Effector CD4-positive, alpha-beta T cell (primary cell): ENCODE data around the gene MCM3AP.
"Not testable (repeated sequence)": the region's sequence is repeated elsewhere in the genome, so short reads cannot be mapped to it uniquely, and the experiment has no call there.

Source experiments
- DNase-seq: peaks from one replicate; pipeline ENCODE4 v3.0.0-alpha.2; 2020

The MCM3AP gene

DNA sequence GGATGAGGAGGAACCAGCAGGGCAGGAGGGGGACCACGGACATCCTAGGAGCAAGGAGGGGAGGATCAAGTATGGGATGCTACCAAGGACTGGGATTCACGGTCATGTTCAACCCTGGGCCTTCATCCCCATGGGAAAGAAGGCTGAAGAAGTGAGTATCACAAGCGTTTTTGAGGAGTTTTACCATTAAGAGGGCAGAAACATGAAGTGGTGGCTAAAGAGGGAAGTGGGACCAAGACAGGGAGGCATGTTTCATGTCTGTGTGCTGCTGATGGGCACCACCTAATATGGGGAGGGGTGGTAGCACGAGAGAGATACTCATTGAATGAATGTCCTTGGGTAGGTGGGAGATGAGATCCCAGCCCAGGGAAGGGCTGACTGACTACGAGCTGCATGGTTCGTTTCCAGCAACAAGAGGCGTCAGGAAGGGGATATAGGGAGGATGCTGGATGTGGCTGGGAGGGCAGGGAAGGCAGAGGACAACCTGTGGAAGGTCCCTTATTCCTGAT, 45.5 kb downstream of the MCM3AP start:
- DNase-seq: no peak

DNA sequence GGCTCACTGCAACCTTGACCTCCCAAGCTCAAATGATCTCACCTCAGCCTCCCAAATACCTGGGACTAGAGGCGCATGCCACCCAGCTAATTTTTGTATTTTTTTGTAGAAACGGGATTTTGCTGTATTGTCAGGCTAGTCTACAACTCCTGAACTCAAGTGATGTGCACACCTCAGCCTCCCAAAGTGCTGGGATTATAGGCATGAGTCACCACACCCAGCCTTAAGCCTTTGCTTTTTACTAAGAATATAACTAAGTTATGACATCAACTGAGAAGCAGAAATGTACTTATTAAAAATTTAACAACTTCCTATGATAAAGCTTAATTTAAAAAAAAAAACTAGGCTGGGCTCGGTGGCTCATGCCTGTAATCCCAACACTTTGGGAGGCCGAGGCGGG, 47.9 kb downstream of the MCM3AP start:
- DNase-seq: no peak

DNA sequence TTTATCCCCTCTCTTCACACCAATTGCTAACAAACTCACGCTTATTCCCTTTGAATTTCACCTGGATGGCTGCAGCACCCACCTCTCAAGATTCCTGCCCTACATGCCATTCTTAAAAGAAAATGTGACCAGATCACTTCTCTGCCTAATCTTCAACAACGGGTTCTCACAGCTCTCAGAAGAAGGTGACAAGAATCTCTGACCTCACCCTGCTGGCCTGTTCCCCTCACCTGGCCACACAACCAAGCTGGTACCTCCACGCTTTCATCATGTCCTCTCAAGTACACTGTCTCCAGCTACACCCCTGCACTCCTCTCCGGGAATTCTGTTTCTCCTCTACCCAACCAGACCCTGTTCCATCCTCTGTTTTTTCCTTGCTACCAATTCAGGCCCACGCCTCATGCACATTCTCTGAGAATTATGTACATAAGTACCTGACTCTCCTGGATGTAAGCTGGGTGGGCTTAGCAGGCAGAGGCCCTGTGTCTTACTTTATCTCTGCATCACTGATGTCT, 50.9 kb downstream of the MCM3AP start:
- DNase-seq: no peak

DNA sequence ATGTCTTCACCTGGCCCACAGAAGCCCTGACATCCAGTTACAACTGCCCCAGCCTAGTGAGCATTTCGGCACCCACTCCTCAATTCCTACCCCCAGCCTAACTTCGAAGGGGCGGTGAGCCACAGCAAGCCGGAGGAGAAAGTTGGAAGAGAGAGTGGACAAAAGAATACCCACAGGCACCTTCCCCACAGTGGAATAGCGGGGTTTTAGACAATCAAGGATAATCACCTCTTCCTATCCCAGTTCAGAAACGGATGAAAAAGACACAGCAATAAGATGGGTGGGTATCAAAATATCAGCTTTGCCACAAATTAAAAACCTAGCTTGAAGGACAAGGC, 55.5 kb downstream of the MCM3AP start:
- no peak for DNase-seq

DNA sequence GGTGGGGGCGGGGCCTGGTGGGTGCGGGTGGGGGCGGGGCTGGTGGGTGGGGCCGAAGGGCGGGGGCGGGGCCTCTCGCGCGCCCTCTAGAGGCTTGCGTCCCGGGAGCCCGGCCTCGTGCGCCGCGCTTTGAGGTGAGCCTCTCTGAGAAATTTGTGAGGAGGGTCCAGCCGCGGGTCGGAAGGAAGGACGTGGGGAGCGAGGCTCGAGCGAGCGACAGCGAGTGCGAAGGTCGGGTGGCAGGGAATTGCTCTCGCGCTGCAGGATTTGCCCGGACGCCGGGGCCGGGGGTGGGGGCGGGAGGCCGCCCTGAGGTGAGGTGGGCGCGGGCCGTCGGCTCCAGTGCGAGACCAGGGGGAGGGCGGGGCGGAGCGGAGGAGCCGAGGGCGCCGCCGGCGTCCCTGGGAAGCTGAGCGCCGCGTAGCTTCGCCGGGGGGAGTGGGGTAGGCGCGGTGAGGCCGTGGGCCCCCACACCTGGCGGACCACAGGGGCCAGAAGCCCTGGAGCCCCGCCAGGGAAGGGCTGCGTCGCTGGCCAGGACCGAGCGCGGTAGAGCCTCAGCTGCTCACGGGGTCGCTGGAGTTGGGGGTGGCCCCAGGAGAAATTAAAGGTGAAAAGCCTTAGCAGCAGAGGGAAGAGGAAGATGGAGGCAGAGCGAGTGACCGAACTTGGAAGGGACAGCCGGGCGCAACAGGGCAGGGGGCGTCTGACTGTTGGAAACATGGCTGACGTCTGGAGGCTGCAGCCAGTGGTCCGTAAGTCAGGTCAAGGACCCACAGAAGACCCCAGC, 56.1 kb downstream of the MCM3AP start:
- no peak for DNase-seq

DNA sequence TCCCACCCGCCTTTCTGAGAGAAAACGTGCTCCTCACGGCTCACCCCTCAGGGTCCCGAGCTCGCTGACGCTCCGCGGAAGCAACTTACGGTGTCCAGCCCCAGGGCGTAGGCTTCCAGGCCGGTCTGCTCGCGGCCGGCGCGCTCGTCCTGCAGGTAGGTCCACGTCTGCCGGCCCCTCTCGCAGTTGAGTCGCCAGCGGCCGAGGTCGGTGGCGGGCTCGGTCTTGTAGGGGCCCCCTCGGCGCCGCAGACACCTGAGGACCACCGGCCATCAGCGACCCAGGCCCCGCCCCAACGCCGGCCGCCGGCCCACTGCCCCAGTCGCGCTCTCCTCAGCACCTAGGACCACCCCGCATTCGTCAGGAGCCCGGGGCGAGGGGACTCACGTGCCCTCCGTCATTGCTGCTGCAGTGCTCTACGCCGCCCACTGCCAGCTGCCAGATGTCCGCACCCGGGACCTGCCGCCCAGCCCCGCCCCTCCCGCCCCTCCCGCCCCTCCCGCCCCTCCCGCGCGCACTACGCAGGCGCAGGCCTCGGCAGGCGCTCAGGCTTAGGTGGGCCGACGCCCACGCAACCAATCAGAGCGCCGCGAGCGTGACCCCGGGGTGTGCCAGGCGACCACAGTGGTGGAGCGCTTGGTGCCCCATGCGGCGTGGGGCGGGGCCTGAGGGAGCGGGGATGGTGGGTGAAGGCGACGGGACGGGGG, 56.9 kb downstream of the MCM3AP start, which contains the start of gene LSS:
Gene LSS (minus strand): TSS at position 430 of the 707 bp plus-strand sequence. CDS start 29 bp downstream, at position 401.
- DNase-seq: peak; percentile 97

DNA sequence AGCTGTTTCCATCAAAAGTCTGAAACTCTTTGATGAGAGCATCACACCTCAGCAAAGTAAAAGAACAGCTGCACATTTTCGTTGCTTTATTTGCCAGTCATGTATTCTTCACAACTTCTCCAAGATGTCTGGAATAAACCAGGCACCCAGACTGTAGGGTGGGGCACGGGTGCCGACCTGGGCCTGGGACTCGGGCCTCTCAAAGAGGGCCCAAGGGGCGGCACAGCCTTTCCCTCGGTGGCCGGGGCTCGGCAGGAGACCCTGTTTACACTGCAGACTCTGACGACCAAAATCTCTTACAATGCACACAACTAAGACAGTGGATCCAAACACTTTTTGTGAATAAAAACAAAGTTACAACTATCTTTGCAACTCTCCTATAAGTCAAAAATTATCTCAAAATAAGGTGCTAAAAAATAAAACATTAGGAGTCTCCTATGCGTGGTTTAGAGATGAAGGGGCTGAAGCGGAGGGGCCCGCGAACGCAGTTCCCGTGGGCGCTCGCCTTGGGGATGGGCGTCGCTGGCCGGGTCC, 57.5 kb downstream of the MCM3AP start:
- DNase-seq: no peak

DNA sequence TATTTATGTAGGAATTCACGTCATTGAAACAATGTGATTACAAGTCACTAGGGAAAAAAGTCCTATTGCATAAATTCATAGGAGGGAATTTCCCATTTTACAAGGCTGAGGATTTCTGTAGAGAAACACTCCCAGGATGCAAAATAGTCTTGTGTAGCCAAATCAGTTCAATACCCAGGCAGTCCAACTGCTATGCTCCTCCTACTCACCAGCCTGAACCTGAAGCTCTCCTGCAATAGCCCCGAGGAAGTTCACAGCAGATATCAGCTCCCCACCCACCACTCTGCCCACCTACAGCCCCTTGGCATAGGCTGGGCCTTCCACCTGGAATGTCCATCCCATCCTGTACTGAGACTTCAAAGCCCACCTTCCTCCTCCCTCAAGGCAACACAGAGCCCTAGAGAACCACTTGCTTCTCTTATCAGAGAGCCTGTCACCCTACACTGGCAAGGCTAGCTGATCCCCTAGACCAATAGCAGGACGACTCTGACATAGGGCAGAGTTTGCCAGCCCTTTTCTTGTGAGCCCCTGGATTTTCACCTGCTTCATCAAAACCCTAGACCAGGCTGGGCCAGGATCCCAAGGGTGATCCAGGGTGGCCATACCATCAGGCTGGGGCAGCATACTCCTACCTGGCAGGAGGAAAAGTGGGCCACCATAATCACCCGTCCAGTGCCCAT, 58.4 kb downstream of the MCM3AP start:
- no peak for DNase-seq

DNA sequence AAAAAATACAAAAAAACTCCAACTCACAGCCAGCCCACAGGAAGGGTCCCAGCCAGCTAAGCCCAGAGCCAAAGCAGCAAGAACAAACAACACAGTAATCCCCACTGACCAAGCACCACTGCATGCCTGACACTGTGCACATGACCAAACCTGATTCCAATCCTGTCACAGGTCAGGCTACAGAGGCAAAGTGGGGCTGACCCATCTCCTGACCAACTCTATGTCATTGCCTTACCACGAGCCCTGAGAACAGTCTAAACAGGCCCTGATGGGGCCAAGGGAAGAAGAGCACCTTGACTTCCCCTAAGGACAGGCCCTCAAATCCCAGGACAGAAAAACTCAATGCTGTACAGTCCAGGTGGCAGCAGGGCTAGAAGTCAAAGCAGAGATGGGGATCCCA, 59.3 kb downstream of the MCM3AP start:
- DNase-seq: no peak

DNA sequence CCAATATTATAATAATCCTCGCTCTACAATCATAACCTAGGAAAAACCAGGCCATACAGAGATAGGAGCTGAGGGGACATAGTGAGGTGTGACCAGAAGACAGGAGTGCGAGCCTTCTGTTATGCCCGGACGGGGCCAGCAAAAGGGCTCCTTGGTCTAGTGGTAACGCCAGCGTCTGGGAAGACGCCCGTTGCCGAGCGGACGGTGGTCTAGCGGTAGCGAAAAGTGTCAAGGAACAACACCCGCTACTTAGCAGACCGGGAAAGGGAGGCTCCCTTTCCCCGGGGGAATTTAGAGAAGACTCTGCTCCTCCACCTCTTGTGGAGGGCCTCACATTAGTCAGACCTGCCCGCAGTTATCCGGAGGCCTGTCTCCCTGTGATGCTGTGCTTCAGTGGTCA, 61.8 kb downstream of the MCM3AP start:
- DNase-seq: not testable (repeated sequence)

DNA sequence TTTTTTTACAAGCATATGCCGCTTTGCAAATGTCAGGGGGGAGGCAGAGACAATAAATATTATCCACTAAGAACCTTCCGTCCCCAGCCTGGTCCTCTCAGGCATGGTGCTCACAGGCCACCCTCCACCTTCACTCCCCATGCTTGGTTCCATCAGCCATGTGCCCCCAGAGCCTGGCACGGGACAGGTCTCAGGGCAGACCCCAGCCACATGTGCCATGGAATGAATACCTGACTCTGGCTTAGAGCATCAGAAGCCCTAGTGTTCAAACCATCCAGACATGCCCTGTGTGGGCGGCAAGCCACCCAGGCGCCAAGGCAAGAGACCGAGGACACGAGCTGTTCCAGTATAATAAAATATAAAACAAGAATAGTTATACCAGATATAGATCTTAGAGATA, 62.2 kb downstream of the MCM3AP start:
- no peak for DNase-seq

DNA sequence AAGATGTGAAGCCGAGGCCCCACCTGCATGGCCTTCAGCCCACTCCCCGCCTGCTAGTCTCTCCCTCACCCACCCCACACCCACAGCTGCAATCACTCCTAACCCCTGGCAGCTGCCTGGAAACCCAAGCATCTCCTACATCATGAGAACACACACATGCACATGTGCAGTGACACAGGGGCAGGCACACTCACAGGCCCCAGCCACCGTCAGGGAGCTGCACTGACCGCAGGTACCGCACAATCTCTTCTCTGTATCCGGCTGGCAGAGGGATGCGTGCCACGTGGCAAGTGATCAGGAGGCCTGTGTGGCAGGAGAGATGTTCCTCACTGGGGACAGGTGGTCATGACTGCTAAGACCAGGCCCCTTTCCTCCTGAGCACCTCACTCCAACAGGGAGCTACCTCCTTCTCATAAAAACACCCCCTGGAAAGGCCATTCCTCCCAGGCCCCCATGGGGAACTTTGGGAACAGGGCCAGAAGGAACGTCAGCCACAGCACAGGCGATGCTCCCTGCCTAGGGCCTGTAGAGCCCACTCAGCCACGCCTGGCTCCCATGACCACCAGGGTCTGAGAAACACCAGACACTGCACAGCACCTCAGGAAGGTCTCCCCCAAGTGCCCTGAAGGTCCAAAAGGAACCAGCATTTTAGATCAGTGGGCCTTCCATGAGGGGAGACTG, 62.8 kb downstream of the MCM3AP start:
- no peak for DNase-seq

DNA sequence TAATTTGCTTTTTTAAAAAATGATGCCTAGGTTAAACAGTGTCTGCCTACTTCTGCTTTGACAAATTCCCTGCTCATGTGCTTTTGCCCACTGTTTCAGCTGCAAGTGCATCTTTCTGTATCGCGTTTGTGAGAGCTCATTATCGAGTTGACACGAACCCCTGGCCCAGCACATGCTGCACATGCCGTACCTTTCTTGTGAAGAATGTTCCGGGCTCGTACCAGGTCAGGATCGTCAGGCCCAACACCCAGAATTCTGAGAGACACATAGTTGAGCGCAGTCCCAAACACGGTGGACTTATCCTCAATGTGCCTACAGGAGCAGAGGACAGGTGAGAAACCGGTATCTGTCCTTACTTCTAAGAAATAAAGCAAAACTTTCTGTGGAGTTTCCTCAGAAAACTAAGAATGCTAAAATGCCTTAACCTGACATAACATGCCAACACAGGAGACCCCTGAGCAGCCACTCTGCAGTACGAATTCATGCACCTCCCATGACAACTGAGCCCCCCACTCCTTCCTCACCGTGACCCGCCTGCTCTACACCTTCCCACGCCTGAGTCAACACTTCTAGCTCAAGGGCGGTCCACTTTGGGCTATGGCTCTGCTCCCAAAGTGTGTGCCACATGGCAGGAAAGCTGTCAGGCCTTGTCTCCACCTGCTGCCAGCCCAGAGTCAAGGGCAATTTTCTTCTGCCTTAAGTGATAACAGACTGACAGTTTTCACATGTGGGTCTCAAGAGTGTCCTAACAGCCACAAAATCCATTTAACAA, 63.6 kb downstream of the MCM3AP start:
- DNase-seq: no peak

DNA sequence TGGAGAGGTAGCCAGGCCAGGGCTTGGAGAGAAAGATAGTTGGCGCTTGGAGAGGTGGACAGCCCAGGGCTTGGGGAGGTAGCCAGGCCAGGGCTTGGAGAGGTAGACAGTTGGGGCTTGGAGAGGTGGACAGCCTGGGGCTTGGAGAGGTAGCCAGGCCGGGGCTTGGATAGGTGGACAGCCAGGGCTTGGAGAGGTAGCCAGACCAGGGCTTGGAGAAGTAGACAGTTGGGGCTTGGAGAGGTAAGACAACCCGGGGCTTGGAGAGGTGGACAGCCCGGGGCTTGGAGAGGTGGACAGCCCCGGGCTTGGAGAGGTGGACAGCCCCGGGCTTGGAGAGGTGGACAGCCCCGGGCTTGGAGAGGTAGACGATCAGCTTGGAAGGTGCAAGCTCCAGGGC, 64.6 kb downstream of the MCM3AP start:
- no peak for DNase-seq

DNA sequence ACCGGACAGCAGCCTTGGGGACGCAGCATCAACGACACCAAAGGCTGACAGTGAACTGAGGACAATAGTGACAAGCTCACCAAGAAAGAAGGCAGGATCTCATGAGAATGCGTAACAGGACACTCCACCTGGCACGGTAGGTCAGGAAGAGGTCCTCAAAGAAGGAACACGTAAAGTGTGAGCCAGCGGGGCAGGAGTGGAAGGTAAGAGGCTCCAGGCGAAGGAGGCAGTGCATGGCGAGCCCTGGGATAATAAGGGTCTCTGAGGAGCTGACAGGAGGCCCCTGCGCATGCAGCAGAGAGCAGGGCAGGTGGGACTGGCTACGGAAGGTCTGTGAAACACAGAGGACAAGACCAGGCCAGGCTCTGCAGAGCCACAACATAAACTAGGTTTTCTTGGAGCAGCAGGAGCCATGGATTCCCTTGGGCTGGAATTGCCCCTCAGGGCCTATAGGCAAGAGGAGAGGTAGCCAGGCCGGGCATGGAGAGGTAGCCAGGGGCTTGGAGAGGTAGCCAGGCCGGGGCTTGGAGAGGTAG, 65.1 kb downstream of the MCM3AP start:
- DNase-seq: no peak

DNA sequence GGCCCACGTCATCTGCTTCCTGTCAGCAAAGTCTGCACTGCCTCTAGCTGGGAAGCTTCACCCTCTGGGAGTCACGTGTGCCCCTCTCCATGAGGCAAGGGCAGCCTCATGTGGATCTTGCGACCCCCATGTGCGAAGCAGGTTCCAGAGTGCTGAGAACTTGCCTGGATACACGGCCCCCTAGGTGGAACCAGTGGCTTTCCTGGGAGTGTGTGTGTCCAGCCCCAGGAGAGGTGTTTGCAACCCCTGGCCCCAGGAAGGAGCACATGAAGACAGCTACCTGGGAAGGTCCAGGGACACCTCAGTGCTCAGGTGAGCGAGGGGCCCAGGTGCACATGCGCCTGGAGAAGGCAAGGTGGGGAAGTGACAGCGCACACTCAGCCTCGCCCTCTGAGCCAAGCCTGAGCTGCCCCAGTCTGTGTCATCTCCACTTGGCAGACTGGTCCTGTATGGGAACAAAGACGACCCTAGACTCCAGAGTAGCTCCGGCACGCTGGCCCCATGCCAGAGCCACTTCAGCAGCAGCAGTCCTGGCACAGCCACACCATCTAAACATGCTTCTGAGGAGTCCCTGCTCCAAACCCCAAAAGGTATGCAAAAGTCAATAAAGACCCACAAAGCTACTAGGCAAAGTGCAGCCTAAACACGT, 65.7 kb downstream of the MCM3AP start:
- DNase-seq: no peak

DNA sequence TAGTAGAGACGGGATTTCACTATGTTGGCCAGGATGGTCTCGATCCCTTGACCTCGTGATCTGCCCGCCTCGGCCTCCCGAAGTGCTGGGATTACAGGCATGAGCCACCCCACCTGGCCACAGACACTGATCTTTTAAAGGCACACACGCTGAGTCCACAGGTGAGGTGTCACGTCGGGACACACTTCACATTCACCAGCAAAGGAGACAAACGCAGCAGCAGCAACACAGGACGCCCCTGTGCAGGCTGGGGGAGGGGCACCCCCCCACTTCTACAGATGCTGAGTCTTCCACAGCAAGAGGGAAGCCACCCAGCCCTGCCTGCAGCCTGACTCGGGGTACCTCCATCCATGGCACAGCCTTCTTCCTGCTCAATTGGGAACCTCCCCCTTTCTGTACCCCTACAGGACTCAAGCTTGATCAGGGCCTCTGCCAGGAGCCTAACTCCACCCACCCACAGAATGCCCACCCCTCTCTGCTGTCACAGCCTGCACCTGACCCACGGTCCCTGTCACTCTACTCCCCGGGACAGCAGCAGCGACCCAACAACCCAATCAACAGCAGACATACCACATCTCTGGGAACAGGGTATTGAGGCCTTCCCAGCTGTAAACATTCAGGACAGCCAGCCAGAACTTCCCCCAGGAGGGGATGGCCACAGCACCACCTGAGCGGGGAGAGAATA, 66.4 kb downstream of the MCM3AP start:
- DNase-seq: no peak

DNA sequence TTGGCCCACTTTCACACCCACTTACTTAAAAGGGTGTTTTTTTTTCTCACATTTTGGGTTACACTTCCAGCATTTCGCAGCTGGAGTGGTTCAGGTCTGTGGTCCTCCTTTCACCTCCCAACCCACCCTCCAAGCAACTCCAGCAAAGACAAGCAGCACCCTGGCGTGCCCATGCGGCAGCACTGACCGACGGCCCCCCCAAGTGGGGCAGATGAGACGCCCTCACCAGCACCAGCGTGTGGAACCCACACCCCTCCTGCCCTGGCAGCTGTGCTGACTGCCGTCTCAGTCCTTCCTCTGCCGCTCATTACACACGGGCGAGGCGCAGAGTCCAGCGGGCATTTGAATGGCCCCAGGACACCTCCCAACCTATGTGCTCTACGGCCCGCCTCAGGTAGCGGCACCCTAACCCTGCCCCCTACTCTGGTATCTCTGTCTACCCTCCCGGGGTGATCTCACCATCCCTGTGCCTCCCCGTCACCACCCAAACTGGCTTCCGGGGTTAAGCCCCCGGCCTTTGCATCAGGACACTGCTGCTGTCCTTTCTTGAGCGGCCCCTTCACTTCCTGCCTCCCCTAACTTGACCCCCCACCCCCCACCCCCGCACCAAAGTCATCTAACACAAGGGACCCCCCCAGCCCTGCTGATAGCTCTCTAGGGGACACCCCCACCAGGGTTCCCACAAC, 67.8 kb downstream of the MCM3AP start:
- DNase-seq: no peak

DNA sequence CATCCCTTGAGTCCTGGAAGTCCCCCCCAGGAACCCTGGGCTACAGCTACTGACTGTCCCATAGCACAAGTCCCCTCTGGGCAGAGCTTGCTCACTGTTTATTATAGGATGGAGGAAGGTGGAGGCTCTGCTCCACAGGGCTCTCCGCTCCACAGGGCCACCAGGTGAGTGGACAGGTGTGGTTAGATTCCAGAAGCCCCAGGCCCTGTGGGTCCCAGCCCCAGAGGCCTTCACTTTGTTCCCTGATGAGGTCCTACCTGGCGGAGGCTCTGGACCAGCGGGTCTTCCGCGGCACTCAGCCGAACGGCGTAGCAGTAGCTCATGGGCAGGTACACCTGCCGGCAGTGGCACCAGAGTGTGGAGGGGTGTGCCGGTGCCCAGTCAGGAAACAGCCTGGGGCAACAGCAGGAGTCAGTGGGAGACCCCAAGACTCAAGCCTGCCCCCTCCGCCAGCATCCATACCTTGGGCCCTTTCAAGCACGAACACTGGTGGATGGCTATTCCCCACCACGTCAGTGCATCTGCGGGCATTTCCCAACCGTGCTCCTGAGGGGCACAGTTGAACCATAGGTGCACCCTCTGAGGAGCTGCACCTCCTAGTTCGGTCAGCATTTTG, 69.2 kb downstream of the MCM3AP start:
- DNase-seq: no peak
